HG03025 (cell line): ENCODE data around the gene MFSD6L.
"Not testable (repeated sequence)": the region's sequence is repeated elsewhere in the genome, so short reads cannot be mapped to it uniquely, and the experiment has no call there.

Experiments used
- ATAC-seq: cut with Tn5 transposase; IDR thresholded peaks from one replicate; pipeline ENCODE4 v1.9.1; 2021; ENCODE audit warnings: mild to moderate bottlenecking, moderate library complexity; ENCODE audit not compliant: unreplicated experiment, low FRiP score

MFSD6L gene

GRCh38 chr17:8826808-8827435 is 27.8 kb upstream of the MFSD6L start:
- no peak for ATAC-seq

GRCh38 chr17:8825802-8826201 is 26.6 kb upstream of the MFSD6L start:
- no peak for ATAC-seq

GRCh38 chr17:8823279-8823678 is 24.1 kb upstream of the MFSD6L start:
- no peak for ATAC-seq

- no peak for ATAC-seq
Observed at GRCh38 chr17:8822401-8823035, 23.4 kb upstream of the MFSD6L start.

GRCh38 chr17:8821446-8822105 is 22.4 kb upstream of the MFSD6L start:
- ATAC-seq, result no peak

GRCh38 chr17:8820311-8821010 is 21.3 kb upstream of the MFSD6L start:
- no peak for ATAC-seq

- no peak for ATAC-seq
Observed at GRCh38 chr17:8818654-8819330, 19.6 kb upstream of the MFSD6L start.

- no peak for ATAC-seq
Observed at GRCh38 chr17:8818047-8818446, 18.9 kb upstream of the MFSD6L start.

- peak; percentile 74 for ATAC-seq
Observed at GRCh38 chr17:8806926-8807550, 7.9 kb upstream of the MFSD6L start.

- ATAC-seq, result peak; percentile 33
Observed at GRCh38 chr17:8806253-8806925, 7.2 kb upstream of the MFSD6L start.

- not testable (repeated sequence) for ATAC-seq
Observed at GRCh38 chr17:8805396-8805795, 6.2 kb upstream of the MFSD6L start.

- no peak for ATAC-seq
Observed at GRCh38 chr17:8803531-8804420, 4.6 kb upstream of the MFSD6L start.

- no peak for ATAC-seq
Observed at GRCh38 chr17:8801135-8801840, 2.1 kb upstream of the MFSD6L start.

GRCh38 chr17:8800656-8801055 is 1.5 kb upstream of the MFSD6L start:
- no peak for ATAC-seq

GRCh38 chr17:8799570-8800212 is 526 bp upstream of the MFSD6L start:
- no peak for ATAC-seq

- ATAC-seq, result no peak
Observed at GRCh38 chr17:8798176-8798845, 854 bp downstream of the MFSD6L start.

- ATAC-seq, result no peak
Observed at GRCh38 chr17:8797621-8798175, 1.5 kb downstream of the MFSD6L start.
